Hippocampal formation (tissue), 2 donors: ENCODE data around the gene RPS6KB2.
"Not testable (repeated sequence)": the region's sequence is repeated elsewhere in the genome, so short reads cannot be mapped to it uniquely, and the experiment has no call there.

Experiments used
- DNase-seq, 2 donors: peaks; one replicate each; lab custom pipeline; 2025; lab: John Stamatoyannopoulos, UW

Gene RPS6KB2

DNA sequence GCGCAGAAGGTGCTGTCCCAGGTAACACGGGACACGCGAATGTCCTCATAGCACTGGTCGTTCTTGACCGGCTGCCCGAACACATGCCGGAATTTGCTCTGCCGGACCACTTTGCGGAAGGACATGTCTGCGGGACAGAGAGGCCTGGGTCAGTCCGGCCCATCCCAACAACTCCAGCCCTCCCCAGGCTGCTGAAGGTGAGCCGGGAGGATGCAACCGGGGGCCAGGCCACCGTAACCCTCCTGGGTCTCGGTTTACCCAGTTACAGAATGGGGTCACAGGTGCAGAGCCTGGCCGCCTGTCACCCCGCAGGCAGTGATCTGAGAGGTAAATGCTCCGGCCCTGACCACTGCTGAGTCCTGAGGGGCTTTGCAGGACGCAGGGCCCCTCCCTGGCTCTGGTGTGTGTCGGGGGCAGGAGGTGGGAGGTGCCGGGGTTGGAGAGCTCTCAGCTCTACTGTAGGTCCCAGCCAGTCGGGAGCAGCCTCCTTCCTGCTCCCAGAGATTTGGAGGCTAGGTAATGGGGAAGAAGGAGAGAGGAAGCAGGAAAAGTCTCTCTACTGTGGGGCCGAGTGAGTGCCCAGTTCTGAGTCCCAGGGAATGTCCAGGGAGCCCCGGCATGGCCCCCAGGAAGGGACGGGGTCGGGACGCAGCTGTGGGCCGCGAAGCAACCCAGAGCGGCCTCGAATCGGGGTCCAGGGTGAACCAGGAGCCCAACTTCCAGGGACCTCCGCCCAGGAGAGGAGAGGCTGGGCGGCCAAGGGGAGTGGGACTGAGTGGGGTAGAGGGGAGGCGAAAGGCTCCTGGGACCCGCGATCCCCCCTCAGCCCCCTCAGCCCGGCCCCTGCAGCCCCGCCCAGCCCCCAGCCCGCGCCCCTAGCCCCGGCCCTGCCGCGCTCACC lies 14.5 kb downstream of the RPS6KB2 start:
- no peak for DNase-seq

DNA sequence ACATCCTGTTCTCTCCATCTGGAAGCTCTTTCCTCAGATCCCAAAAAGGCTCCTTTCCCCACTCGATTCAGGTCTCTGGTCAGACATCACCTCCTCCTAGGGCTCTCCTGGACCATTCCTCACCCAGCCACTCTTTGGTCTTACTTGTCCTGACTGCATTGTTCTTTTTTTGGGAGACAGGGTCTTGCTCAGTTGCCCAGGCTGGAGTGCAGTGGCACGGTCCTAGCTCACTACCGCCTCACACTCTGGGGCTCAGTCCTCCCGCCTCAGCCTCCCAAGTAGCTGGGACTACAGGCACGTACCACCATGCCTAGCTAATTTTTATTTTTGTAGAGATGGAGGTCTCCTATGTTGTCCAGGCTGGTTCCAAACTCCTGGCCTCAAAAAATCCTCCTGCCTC lies 17.2 kb downstream of the RPS6KB2 start:
- DNase-seq = no peak

- no peak for DNase-seq
These were observed 19.9 kb downstream of the RPS6KB2 start for GRCh38 chr11:67448220-67448609.

DNA sequence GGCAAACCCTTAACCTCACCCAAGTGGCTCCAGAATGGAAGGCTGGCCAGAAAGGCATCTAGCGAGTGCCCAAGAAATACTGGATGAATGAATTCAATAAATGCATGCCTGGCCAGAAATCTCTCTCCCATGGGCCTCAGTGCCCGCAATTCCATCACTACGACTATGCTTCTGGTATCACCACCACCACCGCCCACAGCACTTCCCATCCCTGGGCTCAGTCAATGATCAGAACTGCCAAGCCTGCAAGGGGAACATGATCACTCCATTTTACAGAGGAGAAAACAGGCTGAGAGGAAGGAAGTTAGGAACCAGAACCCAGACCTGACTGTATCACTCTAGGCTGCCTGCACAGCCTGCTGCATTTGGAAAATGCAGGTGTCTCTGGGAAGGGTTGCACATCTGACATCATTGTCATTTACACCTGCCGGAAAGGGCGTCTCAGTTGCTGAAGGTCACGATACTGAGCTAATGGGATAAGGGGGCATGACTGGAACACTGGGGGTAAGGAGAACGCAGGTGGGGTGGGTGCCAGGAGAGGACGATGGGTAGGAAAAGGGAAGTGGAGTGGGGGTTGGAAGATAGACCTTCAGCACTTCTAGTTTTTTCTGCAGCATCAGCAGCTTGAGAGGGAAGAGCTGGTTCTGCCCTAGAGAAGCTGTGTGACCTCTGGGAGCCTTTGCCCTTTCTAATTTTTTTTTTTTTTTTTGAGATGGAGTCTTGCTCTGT lies 21.0 kb downstream of the RPS6KB2 start:
- peak in 1 of 2 donors; percentile 26 for DNase-seq

- DNase-seq = no peak
These were observed 22.7 kb downstream of the RPS6KB2 start for GRCh38 chr11:67450796-67451657.

- DNase-seq = no peak
These were observed 23.3 kb downstream of the RPS6KB2 start for GRCh38 chr11:67451658-67451976.

DNA sequence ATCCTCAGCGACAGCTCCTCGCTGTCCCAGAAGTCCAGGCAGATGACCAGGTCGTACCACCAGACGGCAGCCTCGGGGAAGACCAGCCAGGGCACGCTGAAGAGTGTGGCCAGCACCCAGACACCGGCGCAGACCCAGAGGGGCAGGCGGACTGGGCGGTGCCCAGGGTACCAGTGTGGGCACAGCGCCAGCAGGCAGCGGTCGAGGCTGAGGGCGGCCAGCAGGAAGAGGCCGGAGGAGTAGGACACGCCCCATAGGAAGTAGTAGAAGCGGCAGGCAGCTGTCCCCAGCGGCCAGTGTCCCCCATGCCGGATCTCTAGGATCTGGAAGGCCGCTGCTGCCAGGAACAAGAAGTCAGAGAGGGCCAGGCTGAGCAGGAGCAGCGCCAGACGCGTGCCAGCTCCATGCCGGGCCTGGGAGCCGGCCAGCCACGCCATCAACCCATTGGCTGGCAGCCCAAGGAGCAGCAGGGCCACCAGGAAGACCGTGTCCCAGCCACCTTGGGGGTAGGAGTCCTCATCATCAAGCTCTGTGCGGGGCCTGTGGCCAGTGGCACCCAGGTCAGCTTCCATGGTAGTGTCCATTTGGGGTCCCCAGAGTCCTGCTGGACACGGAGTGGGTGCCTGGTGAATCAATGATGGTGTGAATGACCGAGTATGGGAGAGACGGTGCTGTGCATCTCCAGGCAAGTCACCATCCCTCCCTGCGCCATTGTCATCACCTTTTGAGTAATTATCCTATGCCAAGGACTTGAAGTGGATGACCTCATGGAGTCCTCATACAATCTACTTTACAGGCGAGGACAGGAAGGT lies 24.1 kb downstream of the RPS6KB2 start, which contains the start of gene GPR152:
GPR152 (minus strand) TSS at position 589 of the 812 bp plus-strand sequence; CDS start at position 584, 5 bp downstream.
- DNase-seq = no peak

DNA sequence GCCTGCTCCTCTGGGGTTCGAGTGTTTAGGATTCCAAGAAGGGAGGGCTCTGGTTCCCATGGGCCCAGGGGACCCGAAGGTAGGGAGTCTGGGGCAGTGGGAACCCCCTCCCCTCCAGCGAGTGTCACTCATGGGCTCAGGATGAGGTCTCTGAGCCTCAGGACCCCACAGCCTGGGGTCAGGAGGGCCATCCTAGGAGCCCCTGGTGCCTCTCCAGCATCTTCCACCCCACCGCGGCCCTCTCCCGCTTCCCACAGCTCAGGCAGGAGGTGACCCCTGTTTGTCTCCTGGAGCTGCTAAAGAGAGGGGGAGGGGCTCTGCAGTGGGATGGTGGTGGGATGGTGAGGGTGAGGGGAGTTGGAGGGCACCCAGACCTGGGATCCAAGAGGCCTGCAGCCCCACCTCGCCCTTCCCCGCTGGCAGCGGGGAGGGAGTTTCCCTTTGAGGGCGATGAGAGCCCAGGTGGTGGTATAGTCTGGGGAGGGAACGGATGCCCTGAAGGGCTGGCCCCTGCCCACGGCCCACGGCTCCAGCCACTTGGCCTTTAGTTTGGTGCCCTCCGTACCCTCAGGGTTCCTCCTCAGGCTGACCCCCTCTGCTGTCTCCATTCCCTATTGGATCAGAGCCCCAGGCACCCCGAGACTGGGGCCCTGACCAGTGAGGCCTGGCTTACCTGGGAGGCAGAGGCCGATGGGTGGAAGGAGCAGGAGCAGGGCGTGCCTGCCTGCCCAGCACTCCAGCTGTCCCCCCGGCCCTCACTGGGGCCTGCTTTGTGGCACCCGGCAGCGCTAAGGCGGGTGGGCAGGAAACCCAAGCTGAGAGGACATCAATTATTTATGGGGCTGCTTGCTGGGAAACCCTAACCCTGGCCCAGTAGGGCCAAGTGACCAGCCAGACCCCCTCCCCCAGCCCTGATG lies 25.8 kb downstream of the RPS6KB2 start:
- no peak for DNase-seq

DNA sequence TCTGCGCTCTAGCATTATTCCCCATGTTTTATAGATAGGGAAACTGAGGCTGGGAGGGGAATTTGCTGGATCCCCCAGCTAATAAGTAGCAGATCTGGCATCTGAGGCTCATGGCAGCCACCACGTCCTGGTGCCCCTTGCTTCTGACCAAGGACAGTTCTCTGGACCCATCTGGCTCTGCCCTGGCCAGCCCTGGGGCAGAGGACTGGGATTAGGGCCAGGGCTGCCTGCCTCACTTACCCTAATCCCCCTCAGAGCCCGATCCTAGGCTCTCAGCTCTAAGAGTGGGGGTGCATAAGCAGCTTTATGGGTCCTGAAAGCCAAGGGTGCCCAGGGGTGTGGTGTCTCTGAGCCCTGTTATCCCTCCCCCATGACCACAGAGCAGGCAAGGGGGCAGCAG lies 26.8 kb downstream of the RPS6KB2 start, which contains the start of gene CABP4:
CABP4 (plus strand) TSS at position 301 of the 400 bp plus-strand sequence; CDS start at position 371, 70 bp downstream.
- no peak for DNase-seq

DNA sequence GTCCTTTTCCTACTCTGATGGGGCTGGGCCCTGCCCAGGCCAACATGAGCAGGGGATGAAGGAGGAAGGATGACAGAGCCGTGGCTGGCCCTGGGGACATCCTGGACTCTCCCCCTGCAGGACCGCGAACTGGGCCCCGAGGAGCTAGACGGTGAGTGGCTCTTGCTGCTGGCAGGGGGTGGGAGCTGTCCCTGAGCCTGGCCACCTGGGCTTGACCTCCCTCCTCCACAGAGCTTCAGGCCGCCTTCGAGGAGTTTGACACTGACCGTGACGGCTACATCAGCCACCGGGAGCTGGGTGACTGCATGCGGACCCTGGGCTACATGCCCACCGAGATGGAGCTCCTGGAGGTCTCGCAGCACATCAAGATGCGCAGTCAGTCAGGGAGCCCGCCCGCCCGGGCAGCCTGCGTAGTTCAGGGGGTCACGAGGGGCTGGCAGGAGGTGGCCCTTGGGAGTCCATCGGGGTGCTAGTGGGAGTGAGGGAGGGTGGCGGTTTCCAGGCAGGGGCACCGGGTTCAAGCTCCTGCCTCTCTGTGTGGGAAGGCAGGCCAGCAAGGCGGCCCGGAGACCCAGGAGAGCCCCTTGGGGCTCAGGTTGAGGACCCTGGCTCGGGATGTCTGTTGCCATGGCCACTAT lies 27.9 kb downstream of the RPS6KB2 start:
- no peak for DNase-seq

- no peak for DNase-seq
These were observed 29.2 kb downstream of the RPS6KB2 start for GRCh38 chr11:67457453-67457852.

- DNase-seq = no peak
These were observed 30.0 kb downstream of the RPS6KB2 start for GRCh38 chr11:67458266-67458665.

DNA sequence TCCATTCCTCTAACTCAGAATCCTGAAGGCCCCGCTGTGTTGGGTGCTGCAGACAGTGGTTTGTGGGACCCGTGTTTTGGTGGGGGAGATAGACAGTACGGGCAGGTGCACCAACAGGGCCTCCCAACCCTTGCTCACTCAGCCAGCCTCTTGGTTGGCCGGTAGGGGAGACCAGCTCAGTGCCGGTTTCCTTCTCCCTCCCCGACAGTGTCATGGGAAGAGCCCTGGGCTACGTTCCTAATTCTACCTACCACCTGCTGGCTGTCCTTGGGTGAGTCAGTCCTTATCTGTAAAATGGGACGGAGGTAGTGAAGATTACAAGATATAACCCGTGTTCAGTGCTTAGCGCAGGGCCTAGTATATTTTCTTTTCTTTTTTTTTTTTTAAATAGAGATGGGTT lies 34.9 kb downstream of the RPS6KB2 start:
- no peak for DNase-seq

DNA sequence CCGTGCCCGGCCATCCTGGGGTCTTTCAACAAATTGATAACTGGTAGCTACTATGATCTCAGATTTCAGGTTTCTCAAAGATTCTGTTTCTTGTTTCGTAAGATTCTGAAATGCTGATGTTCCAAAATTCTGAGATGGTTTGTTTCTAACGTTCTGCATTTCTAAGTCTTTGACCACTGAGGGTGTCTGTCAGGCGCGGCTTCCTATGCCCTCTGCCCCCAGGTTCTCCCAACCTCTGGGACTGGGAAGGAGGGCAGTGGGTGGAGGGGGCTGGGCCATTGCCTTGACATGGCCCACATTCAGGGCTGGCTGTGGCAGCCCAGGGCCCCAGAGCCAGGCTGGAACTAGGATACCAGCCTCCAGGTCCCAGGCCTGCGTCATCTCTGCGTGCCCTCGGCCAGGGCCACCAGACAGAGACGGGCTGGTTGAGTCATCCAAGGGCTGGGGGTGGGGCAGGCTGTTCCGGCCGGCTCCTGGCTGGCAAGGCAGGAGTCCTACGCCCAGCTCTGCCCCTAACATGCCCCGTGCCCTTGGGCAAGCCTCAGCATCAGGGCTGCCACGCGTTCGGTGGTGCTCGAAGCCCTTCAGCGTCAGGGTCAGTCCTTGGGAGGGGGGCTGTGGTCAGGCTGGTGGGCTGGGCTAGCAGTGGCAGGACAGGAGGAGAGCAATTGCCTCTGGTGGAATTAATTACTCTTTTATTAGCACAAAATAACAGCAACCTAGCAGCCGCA lies 35.6 kb downstream of the RPS6KB2 start:
- DNase-seq = no peak

- peak; percentile 56 to 76 for DNase-seq
These were observed 36.3 kb downstream of the RPS6KB2 start for GRCh38 chr11:67464411-67465188.

DNA sequence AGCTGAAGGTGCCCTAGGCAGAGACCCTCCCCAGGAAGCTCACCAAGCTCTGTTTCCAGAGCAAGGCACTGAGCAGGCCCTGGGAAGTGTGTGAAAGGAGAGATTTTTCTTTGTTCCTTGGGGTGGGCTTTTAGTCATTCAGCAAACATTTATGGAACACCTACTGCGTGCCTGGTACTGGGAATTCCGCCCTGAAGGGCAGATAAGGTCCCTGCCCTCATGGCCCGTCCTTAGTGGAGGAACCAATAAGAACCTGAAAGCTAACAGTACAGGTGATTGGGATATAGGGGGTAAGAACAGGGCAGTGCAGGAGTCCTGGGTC lies 36.9 kb downstream of the RPS6KB2 start:
- DNase-seq = no peak

GRCh38 chr11:67465530-67465929 lies 37.2 kb downstream of the RPS6KB2 start:
- not testable (repeated sequence) for DNase-seq

GRCh38 chr11:67466367-67466766 lies 38.1 kb downstream of the RPS6KB2 start:
- DNase-seq = no peak
